Rectal smooth muscle tissue (tissue), 1 donor: ENCODE results near the gene TNFSF8.

ENCODE experiments used
- H3K27ac ChIP-seq: one replicate; pipeline ENCODE4 v1.7.0; 2013; ENCODE audit warnings: low read depth, low read length, inconsistent platforms
- H3K27me3 ChIP-seq: one replicate; pipeline ENCODE4 v1.7.0; 2013; ENCODE audit warnings: low read length; ENCODE audit not compliant: control insufficient read depth, insufficient read depth
- H3K36me3 ChIP-seq: one replicate; pipeline ENCODE4 v1.7.0; 2013; ENCODE audit warnings: low read length; ENCODE audit not compliant: control insufficient read depth, insufficient read depth
- H3K4me1 ChIP-seq: one replicate; pipeline ENCODE4 v1.7.0; 2013; ENCODE audit warnings: low read length; ENCODE audit not compliant: control insufficient read depth, insufficient read depth
- H3K4me3 ChIP-seq: one replicate; pipeline ENCODE4 v1.7.0; 2013; ENCODE audit warnings: low read length
- H3K9ac ChIP-seq: one replicate; pipeline ENCODE4 v1.7.0; 2013; ENCODE audit warnings: low read length

The TNFSF8 gene

GRCh38 chr9:114928671-114929070, 1.7 kb downstream of the TNFSF8 start:
- Histone ChIP-seq H3K36me3 (no peaks in the 10 kb centered on the region), H3K27me3 (no peaks in the 10 kb centered on the region), H3K4me1 (no peaks in the 10 kb centered on the region), H3K9ac (no peak overlapping the region), H3K4me3 (no peak overlapping the region), H3K27ac (no peak overlapping the region)

- Histone ChIP-seq H3K36me3 (no peaks in the 10 kb centered on the region), H3K27ac (no peak overlapping the region), H3K4me1 (no peaks in the 10 kb centered on the region), H3K4me3 (no peak overlapping the region), H3K9ac (no peak overlapping the region), H3K27me3 (no peaks in the 10 kb centered on the region)
Observed at GRCh38 chr9:114928136-114928535, 2.3 kb downstream of the TNFSF8 start.

- Histone ChIP-seq H3K27ac (no peak overlapping the region), H3K36me3 (no peaks in the 10 kb centered on the region), H3K4me3 (no peak overlapping the region), H3K4me1 (no peaks in the 10 kb centered on the region), H3K9ac (no peak overlapping the region), H3K27me3 (no peaks in the 10 kb centered on the region)
Observed at GRCh38 chr9:114925672-114926071, 4.7 kb downstream of the TNFSF8 start.

GRCh38 chr9:114925039-114925438, 5.4 kb downstream of the TNFSF8 start:
- H3K4me3 ChIP-seq: no peak overlapping the region
- H3K36me3 ChIP-seq: no peaks in the 10 kb centered on the region
- no peak overlapping the region for H3K27ac ChIP-seq
- no peaks in the 10 kb centered on the region for H3K4me1 ChIP-seq
- no peaks in the 10 kb centered on the region for H3K27me3 ChIP-seq
- no peak overlapping the region for H3K9ac ChIP-seq

- H3K9ac ChIP-seq: no peak overlapping the region
Observed at GRCh38 chr9:114924327-114924726, 6.1 kb downstream of the TNFSF8 start.

GRCh38 chr9:114923918-114924317, 6.5 kb downstream of the TNFSF8 start:
- no peak overlapping the region for H3K4me3 ChIP-seq
- H3K9ac ChIP-seq: no peak overlapping the region
- H3K4me1 ChIP-seq: no peaks in the 10 kb centered on the region
- no peaks in the 10 kb centered on the region for H3K36me3 ChIP-seq
- no peak overlapping the region for H3K27ac ChIP-seq
- H3K27me3 ChIP-seq: no peaks in the 10 kb centered on the region

More at GRCh38 chr9:114924327-114924726, 6.1 kb downstream of the TNFSF8 start:
- H3K36me3 ChIP-seq: no peaks in the 10 kb centered on the region
- no peak overlapping the region for H3K27ac ChIP-seq
- no peaks in the 10 kb centered on the region for H3K27me3 ChIP-seq
- no peaks in the 10 kb centered on the region for H3K4me1 ChIP-seq
- H3K4me3 ChIP-seq: no peak overlapping the region

GRCh38 chr9:114921171-114921570, 9.2 kb downstream of the TNFSF8 start:
- no peaks in the 10 kb centered on the region for H3K36me3 ChIP-seq
- H3K4me1 ChIP-seq: no peaks in the 10 kb centered on the region
- H3K27ac ChIP-seq: no peak overlapping the region
- no peak overlapping the region for H3K4me3 ChIP-seq
- H3K27me3 ChIP-seq: no peaks in the 10 kb centered on the region
- no peak overlapping the region for H3K9ac ChIP-seq

GRCh38 chr9:114919611-114920010, 10.8 kb downstream of the TNFSF8 start:
- H3K27ac ChIP-seq: no peak overlapping the region
- H3K4me3 ChIP-seq: no peak overlapping the region
- no peak overlapping the region for H3K9ac ChIP-seq
- no peaks in the 10 kb centered on the region for H3K36me3 ChIP-seq
- H3K27me3 ChIP-seq: no peaks in the 10 kb centered on the region
- H3K4me1 ChIP-seq: no peaks in the 10 kb centered on the region

- Histone ChIP-seq H3K4me1 (no peaks in the 10 kb centered on the region), H3K9ac (no peak overlapping the region), H3K4me3 (no peak overlapping the region), H3K36me3 (no peaks in the 10 kb centered on the region), H3K27ac (no peak overlapping the region), H3K27me3 (no peaks in the 10 kb centered on the region)
Observed at GRCh38 chr9:114916481-114916880, 13.9 kb downstream of the TNFSF8 start.

GRCh38 chr9:114914139-114914538, 16.3 kb downstream of the TNFSF8 start:
- Histone ChIP-seq H3K4me3 (no peak overlapping the region), H3K36me3 (no peaks in the 10 kb centered on the region), H3K27ac (no peak overlapping the region), H3K27me3 (no peaks in the 10 kb centered on the region), H3K9ac (no peak overlapping the region), H3K4me1 (no peaks in the 10 kb centered on the region)

GRCh38 chr9:114913656-114914055, 16.7 kb downstream of the TNFSF8 start:
- no peak overlapping the region for H3K4me3 ChIP-seq
- no peak overlapping the region for H3K27ac ChIP-seq
- H3K9ac ChIP-seq: no peak overlapping the region
- no peaks in the 10 kb centered on the region for H3K36me3 ChIP-seq
- no peaks in the 10 kb centered on the region for H3K4me1 ChIP-seq
- no peaks in the 10 kb centered on the region for H3K27me3 ChIP-seq

- H3K36me3 ChIP-seq: no peaks in the 10 kb centered on the region
- H3K9ac ChIP-seq: no peak overlapping the region
- H3K27ac ChIP-seq: no peak overlapping the region
- no peaks in the 10 kb centered on the region for H3K4me1 ChIP-seq
- no peak overlapping the region for H3K4me3 ChIP-seq
- no peaks in the 10 kb centered on the region for H3K27me3 ChIP-seq
Observed at GRCh38 chr9:114913217-114913616, 17.2 kb downstream of the TNFSF8 start.

GRCh38 chr9:114911167-114911821, 19.1 kb downstream of the TNFSF8 start:
- Histone ChIP-seq H3K9ac (no peak overlapping the region), H3K27me3 (no peaks in the 10 kb centered on the region), H3K4me3 (no peak overlapping the region), H3K36me3 (no peaks in the 10 kb centered on the region), H3K27ac (no peak overlapping the region), H3K4me1 (no peaks in the 10 kb centered on the region)
